Measurements from ENCODE around the gene AKAP5. TPM values are rescaled to one million over a fixed set of nuclear protein-coding genes. Genes with fewer than 3 reads are reported as not detected.

Gene AKAP5
- total RNA-seq, 6 experiments from 2014 or later = 0.12 to 1.0 (median 0.30) TPM

DNA sequence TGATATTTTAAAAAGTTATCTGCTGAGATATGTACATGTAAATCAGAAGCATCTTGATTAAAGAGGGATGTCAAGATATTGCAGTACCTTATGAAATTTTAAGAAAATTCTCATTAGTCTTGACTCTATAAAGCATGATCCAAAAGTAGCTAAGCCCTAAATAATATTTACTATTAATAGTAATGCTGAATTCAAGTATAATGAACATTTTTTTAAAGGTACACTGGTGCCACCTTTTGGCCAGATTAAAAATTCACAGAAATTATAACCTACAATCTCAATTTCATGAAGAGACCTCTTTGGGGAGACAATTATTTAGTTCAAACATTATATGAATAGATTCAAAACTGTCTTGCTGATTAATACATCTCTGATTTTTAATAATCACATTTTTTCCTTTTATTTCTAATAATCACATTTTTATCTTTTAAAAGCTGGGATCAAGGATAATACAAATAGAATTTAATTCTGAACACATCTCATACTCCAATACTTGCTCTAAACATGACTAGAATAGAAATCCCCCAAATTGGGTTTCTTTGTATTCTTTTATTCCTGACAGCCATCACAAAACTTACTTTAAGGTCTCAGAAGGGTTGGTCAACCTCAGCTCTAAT, 13.4 kb downstream of the AKAP5 start:
- Histone ChIP-seq H3K27ac (no peak overlapping the region), H3K4me3 (no peak overlapping the region), H3K27me3 (no peaks in the 10 kb centered on the region), H3K4me1 (no peaks in the 10 kb centered on the region), H3K36me3 (peaks cover 0 to 3% (median 0%) of the 10 kb centered on the region in 4 donors), H3K9me3 (no peaks in the 10 kb centered on the region)
- intact Hi-C loops (cut with DNase I) = no loop called here
- ATAC-seq = peak in 3 of 4 donors; percentile 39 to 65 (median 53)
- DNase-seq = no peak
- TF ChIP-seq POLR2A (IDR thresholded peaks at IDR 0.05) = no peak
- TF ChIP-seq, protein P1, sequence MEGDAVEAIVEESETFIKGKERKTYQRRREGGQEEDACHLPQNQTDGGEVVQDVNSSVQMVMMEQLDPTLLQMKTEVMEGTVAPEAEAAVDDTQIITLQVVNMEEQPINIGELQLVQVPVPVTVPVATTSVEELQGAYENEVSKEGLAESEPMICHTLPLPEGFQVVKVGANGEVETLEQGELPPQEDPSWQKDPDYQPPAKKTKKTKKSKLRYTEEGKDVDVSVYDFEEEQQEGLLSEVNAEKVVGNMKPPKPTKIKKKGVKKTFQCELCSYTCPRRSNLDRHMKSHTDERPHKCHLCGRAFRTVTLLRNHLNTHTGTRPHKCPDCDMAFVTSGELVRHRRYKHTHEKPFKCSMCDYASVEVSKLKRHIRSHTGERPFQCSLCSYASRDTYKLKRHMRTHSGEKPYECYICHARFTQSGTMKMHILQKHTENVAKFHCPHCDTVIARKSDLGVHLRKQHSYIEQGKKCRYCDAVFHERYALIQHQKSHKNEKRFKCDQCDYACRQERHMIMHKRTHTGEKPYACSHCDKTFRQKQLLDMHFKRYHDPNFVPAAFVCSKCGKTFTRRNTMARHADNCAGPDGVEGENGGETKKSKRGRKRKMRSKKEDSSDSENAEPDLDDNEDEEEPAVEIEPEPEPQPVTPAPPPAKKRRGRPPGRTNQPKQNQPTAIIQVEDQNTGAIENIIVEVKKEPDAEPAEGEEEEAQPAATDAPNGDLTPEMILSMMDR (IDR thresholded peaks at IDR 0.05) = peak; percentile 45 to 56 (median 48)

DNA sequence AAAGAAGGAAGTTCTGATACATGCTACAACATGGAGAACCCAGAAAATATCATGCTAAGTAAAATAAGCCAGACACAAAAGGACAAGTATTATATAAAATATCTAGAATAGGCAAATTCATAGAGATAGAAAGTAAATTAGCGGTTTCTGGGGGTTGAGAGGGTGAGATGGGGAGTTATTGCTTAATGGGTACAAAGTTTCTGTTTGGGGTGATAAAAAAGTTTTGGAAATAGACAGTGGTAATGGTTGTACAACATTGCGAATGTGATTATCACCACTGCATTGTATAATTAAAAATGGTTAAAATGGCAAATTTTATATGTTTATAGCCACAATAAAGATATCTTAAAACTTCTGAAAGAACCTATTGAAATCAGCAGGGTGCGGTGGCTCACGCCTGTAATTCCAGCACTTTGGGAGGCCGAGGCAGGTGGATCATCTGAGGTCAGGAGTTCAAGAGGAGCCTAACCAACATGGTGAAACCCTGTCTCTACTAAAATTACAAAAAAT, 23.3 kb downstream of the AKAP5 start:
- TF ChIP-seq POLR2A (IDR thresholded peaks at IDR 0.05) = no peak
- TF ChIP-seq, protein P1 (IDR thresholded peaks at IDR 0.05) = no peak
- H3K4me1 ChIP-seq = peaks cover 0 to 7% (median 2%) of the 10 kb centered on the region in 4 donors
- DNase-seq = no peak
- H3K27me3 ChIP-seq = no peaks in the 10 kb centered on the region
- ATAC-seq = peak in 2 of 4 donors; percentile 42 to 43
- H3K4me3 ChIP-seq = no peak overlapping the region
- no peak overlapping the region for H3K27ac ChIP-seq
- H3K36me3 ChIP-seq = peaks cover 0 to 27% (median 8%) of the 10 kb centered on the region in 4 donors
- WGBS (ENCODE audit: insufficient coverage, low coverage, low lambda C conversion rate, missing lambda C conversion rate) = 78% methylated on average over 5 of the region's 5 CpGs
- intact Hi-C loops (cut with DNase I) = no loop called here
- H3K9me3 ChIP-seq = no peaks in the 10 kb centered on the region

DNA sequence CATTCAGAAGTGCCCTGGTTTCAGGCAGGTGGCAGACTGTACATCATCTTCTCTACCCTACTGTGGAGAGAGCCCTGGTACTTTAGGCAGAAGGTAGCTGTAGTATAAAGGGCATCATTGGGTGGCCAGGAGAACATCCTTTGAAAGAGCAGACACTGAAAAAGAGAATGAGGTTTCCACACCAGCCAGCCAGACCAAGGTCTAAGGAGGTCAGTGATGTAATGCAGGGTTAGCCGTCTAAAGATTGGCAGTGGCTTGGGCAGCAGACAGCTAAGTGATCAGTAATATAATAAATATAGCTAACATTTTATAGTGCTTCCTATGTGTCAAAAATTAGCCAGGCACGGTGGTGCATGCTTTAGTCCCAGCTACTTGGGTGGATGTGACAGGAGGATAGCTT, 26.3 kb downstream of the AKAP5 start:
- ATAC-seq (peak; percentile 25 to 74 (median 50)), DNase-seq (no peak)
- TF ChIP-seq POLR2A (IDR thresholded peaks at IDR 0.05) = no peak
- TF ChIP-seq, protein P1 (IDR thresholded peaks at IDR 0.05) = no peak
- intact Hi-C loops (cut with DNase I) = no loop called here
- peaks cover 0 to 21% (median 3%) of the 10 kb centered on the region in 4 donors for H3K36me3 ChIP-seq
- no peak overlapping the region for H3K27ac ChIP-seq
- H3K4me3 ChIP-seq = no peak overlapping the region
- H3K9me3 ChIP-seq = no peaks in the 10 kb centered on the region
- no peaks in the 10 kb centered on the region for H3K27me3 ChIP-seq
- H3K4me1 ChIP-seq = peaks cover 0 to 7% (median 2%) of the 10 kb centered on the region in 4 donors
- WGBS (ENCODE audit: insufficient coverage, low coverage, low lambda C conversion rate, missing lambda C conversion rate) = 70% methylated on average over 2 of the region's 2 CpGs

DNA sequence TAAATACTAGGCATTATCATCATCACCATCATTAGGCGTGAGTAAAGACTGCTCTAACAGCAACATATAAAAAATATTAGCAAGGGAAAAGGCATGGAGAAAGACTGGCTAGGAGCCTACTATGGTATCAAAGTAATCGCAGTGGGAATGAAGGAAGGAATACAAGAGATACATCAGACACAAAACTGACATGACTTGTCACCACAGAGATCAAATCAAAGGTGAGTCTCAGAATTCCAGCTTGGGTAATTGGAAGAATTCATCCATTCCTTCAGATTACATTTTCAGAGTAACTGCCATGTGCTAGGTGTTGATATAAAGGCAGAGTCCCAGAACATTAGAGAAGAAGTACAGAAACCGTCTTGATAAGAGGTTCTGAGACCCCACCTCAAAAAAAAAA, 28.2 kb downstream of the AKAP5 start:
- H3K4me3 ChIP-seq = no peak overlapping the region
- no peaks in the 10 kb centered on the region for H3K27me3 ChIP-seq
- intact Hi-C loops (cut with DNase I) = no loop called here
- TF ChIP-seq POLR2A (IDR thresholded peaks at IDR 0.05) = no peak
- H3K4me1 ChIP-seq = peaks cover 0 to 14% (median 3%) of the 10 kb centered on the region in 4 donors
- H3K27ac ChIP-seq = no peak overlapping the region
- ATAC-seq (no peak), DNase-seq (no peak)
- no peaks in the 10 kb centered on the region for H3K9me3 ChIP-seq
- WGBS (ENCODE audit: insufficient coverage, low coverage, low lambda C conversion rate, missing lambda C conversion rate) = 84% methylated on average over 3 of the region's 3 CpGs
- H3K36me3 ChIP-seq = peaks cover 0 to 4% (median under 1%) of the 10 kb centered on the region in 4 donors

DNA sequence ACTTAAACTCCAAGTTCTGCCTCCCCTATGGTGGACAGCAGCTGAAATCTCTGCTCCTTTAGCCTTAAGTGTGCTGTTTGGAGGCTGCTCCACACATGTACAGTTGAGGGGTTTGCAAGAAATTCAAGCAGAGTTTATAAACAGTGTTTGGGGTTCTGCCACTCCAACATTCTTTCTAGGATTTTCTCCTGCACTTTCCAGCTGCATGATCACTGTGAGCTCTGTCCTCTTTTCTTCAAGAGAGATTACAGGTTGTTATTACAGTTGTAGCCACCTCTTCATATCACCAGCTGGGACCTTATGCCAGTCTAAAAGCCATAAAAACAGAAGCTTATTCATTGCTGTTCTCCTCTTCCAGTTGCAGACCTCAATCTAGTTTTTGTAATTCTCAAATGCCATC, 30.0 kb downstream of the AKAP5 start:
- no peaks in the 10 kb centered on the region for H3K27me3 ChIP-seq
- H3K27ac ChIP-seq = no peak overlapping the region
- TF ChIP-seq, protein P1 (IDR thresholded peaks at IDR 0.05) = no peak
- TF ChIP-seq POLR2A (IDR thresholded peaks at IDR 0.05) = no peak
- DNase-seq (no peak), ATAC-seq (no peak)
- intact Hi-C loops (cut with DNase I) = no loop called here
- peaks cover 0 to 10% (median 2%) of the 10 kb centered on the region in 4 donors for H3K4me1 ChIP-seq
- H3K36me3 ChIP-seq = no peaks in the 10 kb centered on the region
- H3K4me3 ChIP-seq = no peak overlapping the region
- no peaks in the 10 kb centered on the region for H3K9me3 ChIP-seq
